ENCODE data around the gene CBR1. TPM values are rescaled to one million over a fixed set of nuclear protein-coding genes. Genes with fewer than 3 reads are reported as not detected.
"Not testable (repeated sequence)": the region's sequence is repeated elsewhere in the genome, so short reads cannot be mapped to it uniquely, and the experiment has no call there.

The CBR1 gene
- total and polyA plus RNA-seq, 9 of the 15 experiments (the other 6 are each of a cell fraction or from before 2014, with no cell fraction given) = 2.5 to 33.8 (median 15.1) TPM

DNA sequence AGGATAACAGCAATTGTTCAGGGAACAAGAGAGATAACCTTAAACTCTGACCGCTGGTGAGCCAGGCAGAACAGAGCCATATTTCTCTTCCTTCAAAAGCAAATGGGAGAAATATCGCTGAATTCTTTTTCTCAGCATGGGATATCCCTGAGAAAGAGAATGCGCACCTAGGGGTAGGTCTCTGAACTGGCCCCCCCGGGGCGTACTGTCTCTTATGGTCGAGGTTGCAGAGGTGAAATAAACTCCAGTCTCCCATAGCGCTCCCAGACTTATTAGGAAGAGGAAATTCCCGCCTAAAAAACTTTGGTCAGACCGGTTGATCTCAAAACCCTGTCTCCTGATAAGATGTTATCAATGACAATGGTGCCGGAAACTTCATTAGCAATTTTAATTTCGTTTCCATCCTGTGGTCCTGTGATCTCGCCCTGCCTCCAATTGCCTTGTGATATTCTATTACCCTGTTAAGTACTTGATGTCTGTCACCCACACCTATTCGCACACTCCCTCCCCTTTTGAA is 29.9 kb downstream of the CBR1 start:
- H3K79me2 ChIP-seq (ENCODE audit: control insufficient read depth, insufficient read depth, low read length); H2AFZ ChIP-seq (ENCODE audit: low read depth, low read length); H3K4me2 ChIP-seq (ENCODE audit: insufficient read depth, low read length); POLR2A ChIA-PET; FAIRE-seq; ATAC-seq; H3K27ac ChIP-seq (ENCODE audit: extremely low read depth, low read depth, low read length); H3K27me3 ChIP-seq (ENCODE audit: control insufficient read depth in 2 of 2, insufficient read depth in 2 of 2, low read length in 2 of 2); DNase-seq (ENCODE audit: extremely low read depth in 1 of 4, low spot score in 3 of 4); in situ Hi-C loops (cut with MboI); intact Hi-C loops (cut with micrococcal nuclease); H3K4me3 ChIP-seq; H3K36me3 ChIP-seq (ENCODE audit: control insufficient read depth, insufficient read depth, low read length); H3K9me1 ChIP-seq (ENCODE audit: control insufficient read depth, insufficient read depth, low read length); BruUV-seq (replicated peaks); H3K9me3 ChIP-seq (replicated peaks; ENCODE audit: control insufficient read depth, insufficient read depth, low read depth, low read length); H3K9ac ChIP-seq (ENCODE audit: insufficient read depth in 1 of 2, low read depth in 2 of 2, low read length in 2 of 2); H3K4me1 ChIP-seq (replicated peaks in 1 of 2; ENCODE audit: control insufficient read depth in 2 of 2, insufficient read depth in 2 of 2, low read length in 2 of 2); CTCF ChIA-PET (ENCODE audit: low intra/inter-chr PET ratio); H4K20me1 ChIP-seq (replicated peaks; ENCODE audit: control insufficient read depth, insufficient read depth, low read length): not testable (repeated sequence)
- 37% methylated on average over 9 of the region's 13 CpGs for WGBS (ENCODE audit: insufficient coverage, low coverage, missing lambda C conversion rate)

- intact Hi-C loops (cut with micrococcal nuclease) = no loop called here
- Histone ChIP-seq H2AFZ (ENCODE audit: low read depth, low read length) (no peak overlapping the region), H3K4me3 (no peak overlapping the region), H3K9ac (ENCODE audit: insufficient read depth in 1 of 2, low read depth in 2 of 2, low read length in 2 of 2) (no peak overlapping the region), H3K9me1 (ENCODE audit: control insufficient read depth, insufficient read depth, low read length) (no peaks in the 10 kb centered on the region), H3K27me3 (ENCODE audit: control insufficient read depth in 2 of 2, insufficient read depth in 2 of 2, low read length in 2 of 2) (peaks cover 2 to 6% of the 10 kb centered on the region in 2 experiments; a peak in 2 of 5 replicates), H3K27ac (ENCODE audit: extremely low read depth, low read depth, low read length) (no peak overlapping the region), H3K9me3 (replicated peaks; ENCODE audit: control insufficient read depth, insufficient read depth, low read depth, low read length) (no peaks in the 10 kb centered on the region), H3K4me1 (replicated peaks in 1 of 2; ENCODE audit: control insufficient read depth in 2 of 2, insufficient read depth in 2 of 2, low read length in 2 of 2) (no peaks in the 10 kb centered on the region; a peak in 2 of 5 replicates), H3K79me2 (ENCODE audit: control insufficient read depth, insufficient read depth, low read length) (no peaks in the 10 kb centered on the region), H4K20me1 (replicated peaks; ENCODE audit: control insufficient read depth, insufficient read depth, low read length) (no peaks in the 10 kb centered on the region), H3K4me2 (ENCODE audit: insufficient read depth, low read length) (no peak overlapping the region), H3K36me3 (ENCODE audit: control insufficient read depth, insufficient read depth, low read length) (no peaks in the 10 kb centered on the region)
- TF ChIP-seq ZBTB5 (IDR thresholded peaks at IDR 0.05) = no peak
- no peak for TF ChIP-seq ZBED1 (IDR thresholded peaks at IDR 0.05)
- TF ChIP-seq ZNF764 (CRISPR knock-in tag; IDR thresholded peaks at IDR 0.05; ENCODE audit: low read depth) = no peak
- TF ChIP-seq PTTG1 (tag; IDR thresholded peaks at IDR 0.05; ENCODE audit: low read depth) = no peak
- no peak for TF ChIP-seq POLR3G (IDR thresholded peaks at IDR 0.05; ENCODE audit: extremely low read depth, insufficient read length, insufficient replicate concordance)
- TF ChIP-seq MYC (IDR thresholded peaks at IDR 0.05; ENCODE audit: low read depth, low read length) = no peak
- no peak for TF ChIP-seq MYC (CRISPR knock-in tag; IDR thresholded peaks at IDR 0.05; ENCODE audit: borderline replicate concordance, low read depth)
- BruUV-seq (replicated peaks) = no TSS peak
- ATAC-seq (no peak), DNase-seq (ENCODE audit: extremely low read depth in 1 of 4, low spot score in 3 of 4) (no peak), FAIRE-seq (no peak)
- POLR2A ChIA-PET = interaction anchor here (0.6 to 0.7 kb wide), 2 partner anchors 11 to 16 kb away, joined by 3 read pairs; no protein-coding TSS in a partner anchor
- 12% methylated on average over 6 of the region's 6 CpGs for WGBS (ENCODE audit: insufficient coverage, low coverage, missing lambda C conversion rate)
- CTCF ChIA-PET (ENCODE audit: low intra/inter-chr PET ratio) = no interaction called here
- in situ Hi-C loops (cut with MboI) = no loop called here
Measured at GRCh38 chr21:36100971-36101641, 31.3 kb downstream of the CBR1 start.

Data from K562 (cell line).